Loucy (cell line): ENCODE results near the gene CASZ1.

Source experiments
- H2AFZ ChIP-seq: fragments of 200-600 bp; sonication (generic); 2 replicates; pipeline ENCODE4 v1.6.0; 2016; ENCODE audit warnings: antibody characterized with exemption, mild to moderate bottlenecking, low read length, moderate library complexity
- H3F3A ChIP-seq: fragments of 200-600 bp; 2 replicates; pipeline ENCODE4 v1.6.0; 2016; ENCODE audit warnings: antibody characterized with exemption, low read depth, mild to moderate bottlenecking
- H3K27me3 ChIP-seq: fragments of 200-600 bp; sonication (generic); 2 replicates; pipeline ENCODE4 v1.6.1; 2014; ENCODE audit warnings: low read length, mild to moderate bottlenecking; ENCODE audit not compliant: insufficient read depth, poor library complexity, severe bottlenecking
- H3K36me3 ChIP-seq: fragments of 200-600 bp; sonication (generic); 2 replicates; pipeline ENCODE4 v1.6.1; 2016; ENCODE audit warnings: low read length; ENCODE audit not compliant: insufficient read depth
- H3K4me1 ChIP-seq: fragments of 200-600 bp; sonication (generic); 2 replicates; pipeline ENCODE4 v1.5.1; 2014; ENCODE audit warnings: low read length, mild to moderate bottlenecking; ENCODE audit not compliant: insufficient read depth, poor library complexity, severe bottlenecking
- H3K4me2 ChIP-seq: fragments of 200-600 bp; sonication (generic); 2 replicates; pipeline ENCODE4 v1.6.0; 2014; ENCODE audit warnings: antibody characterized with exemption, low read length, low read depth, mild to moderate bottlenecking; ENCODE audit not compliant: poor library complexity, severe bottlenecking
- H3K4me3 ChIP-seq: fragments of 200-600 bp; sonication (generic); 2 replicates; pipeline ENCODE4 v1.5.1; 2014; ENCODE audit warnings: low read length, mild to moderate bottlenecking, mixed read lengths; ENCODE audit not compliant: poor library complexity, severe bottlenecking
- H3K79me2 ChIP-seq: fragments of 200-600 bp; sonication (generic); 2 replicates; pipeline ENCODE4 v1.6.1; 2014; ENCODE audit warnings: low read length; ENCODE audit not compliant: insufficient read depth
- H3K9ac ChIP-seq: fragments of 200-600 bp; sonication (generic); 2 replicates; pipeline ENCODE4 v1.6.0; 2014; ENCODE audit warnings: mild to moderate bottlenecking, low read depth, low read length, moderate library complexity; ENCODE audit not compliant: poor library complexity, severe bottlenecking
- H3K9me2 ChIP-seq: fragments of 200-600 bp; sonication (generic); replicated peaks from 2 replicates; pipeline ENCODE4 v1.6.1; 2016; ENCODE audit warnings: low read depth, low read length, mixed read lengths
- H3K9me3 ChIP-seq: fragments of 200-600 bp; sonication (generic); 2 replicates; pipeline ENCODE4 v1.6.1; 2014; ENCODE audit warnings: mild to moderate bottlenecking, antibody characterized with exemption, low read length, low read depth; ENCODE audit not compliant: insufficient read depth
- H4K20me1 ChIP-seq: fragments of 200-600 bp; sonication (generic); 2 replicates; pipeline ENCODE4 v1.6.0; 2014; ENCODE audit warnings: antibody characterized with exemption, low read length, mild to moderate bottlenecking; ENCODE audit not compliant: insufficient read depth, poor library complexity, severe bottlenecking
- EZH2phosphoT487 ChIP-seq: fragments of 200-600 bp; IDR thresholded peaks from 2 replicates; pipeline ENCODE4 v1.6.1; 2018; ENCODE audit warnings: antibody characterized with exemption, mild to moderate bottlenecking, moderate library complexity, borderline replicate concordance
- TF ChIP-seq, protein P1 (sequence below): fragments of 200-600 bp; sonication (generic); conservative IDR thresholded peaks from 2 replicates; pipeline ENCODE4 v1.5.1; 2014; ENCODE audit warnings: mild to moderate bottlenecking, antibody characterized with exemption, low read length

The CASZ1 gene

DNA sequence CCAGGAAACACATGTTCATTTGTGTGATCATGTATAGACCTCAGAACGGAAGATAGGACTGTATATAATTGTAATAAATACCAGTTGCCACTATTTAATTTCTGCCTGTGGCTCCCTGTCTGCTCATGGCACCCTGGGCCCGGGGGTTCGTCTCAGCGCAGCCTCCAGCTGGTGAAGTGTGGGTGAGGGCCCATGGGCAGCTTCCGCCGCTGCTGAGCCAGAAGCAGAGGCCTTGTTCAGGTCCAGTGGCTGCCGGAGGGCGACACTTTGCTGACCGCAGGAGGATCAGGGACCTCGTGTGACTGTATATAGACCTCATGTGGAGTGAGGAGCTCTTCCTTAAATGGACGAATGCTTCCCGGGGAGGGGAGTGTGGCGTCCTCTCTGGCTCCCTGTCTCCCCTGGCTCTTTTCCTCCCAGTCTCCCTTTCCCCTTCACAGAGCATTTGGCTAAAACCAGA, 165.8 kb downstream of the CASZ1 start:
- Histone ChIP-seq H3K79me2 (no peaks in the 10 kb centered on the region), H3K36me3 (peaks cover 9% of the 10 kb centered on the region; the same call in 1 of the 2 replicates), H3K4me1 (peaks cover 4% of the 10 kb centered on the region)

DNA sequence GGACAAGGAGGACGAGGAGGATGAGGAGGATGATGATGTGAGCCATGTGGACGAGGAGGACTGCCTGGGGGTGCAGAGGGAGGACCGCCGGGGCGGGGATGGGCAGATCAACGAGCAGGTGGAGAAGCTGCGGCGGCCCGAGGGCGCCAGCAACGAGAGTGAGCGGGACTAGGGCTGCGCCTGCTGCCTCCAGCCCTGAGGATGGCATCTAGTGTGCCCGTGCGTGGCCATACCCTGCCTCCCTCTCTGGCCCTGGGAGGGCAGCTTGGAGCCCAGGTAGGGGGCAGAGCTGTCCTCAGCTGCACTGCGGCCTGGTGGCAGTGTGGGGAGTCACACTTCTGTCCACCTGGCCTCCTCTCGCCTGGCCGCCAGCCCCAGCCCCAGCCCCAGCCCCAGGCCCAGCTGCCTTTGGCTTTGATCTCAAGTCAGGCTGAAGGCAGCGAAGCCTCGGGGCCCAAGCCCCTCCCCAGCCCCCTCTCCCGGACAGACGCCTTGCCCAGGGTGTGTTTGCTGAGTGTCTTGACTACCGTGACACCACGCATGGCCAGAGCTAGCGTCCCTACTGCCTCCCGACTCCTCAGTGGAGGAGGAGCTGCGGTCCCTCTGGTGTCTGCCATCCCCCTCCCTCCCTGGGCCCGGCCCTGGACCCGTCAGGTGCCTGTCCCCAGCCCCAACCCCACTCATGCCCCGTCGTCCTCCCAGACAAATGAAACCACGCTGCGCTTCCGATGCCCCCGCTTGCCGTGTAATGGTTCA, 166.5 kb downstream of the CASZ1 start:
- H3K79me2 ChIP-seq = no peaks in the 10 kb centered on the region
- peaks cover 4% of the 10 kb centered on the region for H3K4me1 ChIP-seq
- no peaks in the 10 kb centered on the region for H3K27me3 ChIP-seq
- H3K36me3 ChIP-seq = peaks cover 15% of the 10 kb centered on the region; the same call in 1 of the 2 replicates
- no peak overlapping the region for H3K9ac ChIP-seq
- no peaks in the 10 kb centered on the region for H3K9me2 ChIP-seq
- H3F3A ChIP-seq = no peaks in the 10 kb centered on the region
- no peak overlapping the region for H3K4me3 ChIP-seq
- no peak overlapping the region for H3K4me2 ChIP-seq
- H4K20me1 ChIP-seq = no peaks in the 10 kb centered on the region
- H3K9me3 ChIP-seq = no peaks in the 10 kb centered on the region
- H2AFZ ChIP-seq = no peak overlapping the region
- TF ChIP-seq, protein P1, sequence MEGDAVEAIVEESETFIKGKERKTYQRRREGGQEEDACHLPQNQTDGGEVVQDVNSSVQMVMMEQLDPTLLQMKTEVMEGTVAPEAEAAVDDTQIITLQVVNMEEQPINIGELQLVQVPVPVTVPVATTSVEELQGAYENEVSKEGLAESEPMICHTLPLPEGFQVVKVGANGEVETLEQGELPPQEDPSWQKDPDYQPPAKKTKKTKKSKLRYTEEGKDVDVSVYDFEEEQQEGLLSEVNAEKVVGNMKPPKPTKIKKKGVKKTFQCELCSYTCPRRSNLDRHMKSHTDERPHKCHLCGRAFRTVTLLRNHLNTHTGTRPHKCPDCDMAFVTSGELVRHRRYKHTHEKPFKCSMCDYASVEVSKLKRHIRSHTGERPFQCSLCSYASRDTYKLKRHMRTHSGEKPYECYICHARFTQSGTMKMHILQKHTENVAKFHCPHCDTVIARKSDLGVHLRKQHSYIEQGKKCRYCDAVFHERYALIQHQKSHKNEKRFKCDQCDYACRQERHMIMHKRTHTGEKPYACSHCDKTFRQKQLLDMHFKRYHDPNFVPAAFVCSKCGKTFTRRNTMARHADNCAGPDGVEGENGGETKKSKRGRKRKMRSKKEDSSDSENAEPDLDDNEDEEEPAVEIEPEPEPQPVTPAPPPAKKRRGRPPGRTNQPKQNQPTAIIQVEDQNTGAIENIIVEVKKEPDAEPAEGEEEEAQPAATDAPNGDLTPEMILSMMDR = peak; percentile 16; the same call in 1 of the 2 replicates
- no peak for TF ChIP-seq EZH2phosphoT487

More for the DNA sequence above, 165.8 kb downstream of the CASZ1 start:
- no peaks in the 10 kb centered on the region for H3K9me2 ChIP-seq
- no peaks in the 10 kb centered on the region for H4K20me1 ChIP-seq
- H2AFZ ChIP-seq = no peak overlapping the region
- H3K27me3 ChIP-seq = no peaks in the 10 kb centered on the region
- no peaks in the 10 kb centered on the region for H3F3A ChIP-seq
- H3K4me3 ChIP-seq = no peak overlapping the region
- peak overlapping the region; percentile 32 for H3K9ac ChIP-seq
- no peak overlapping the region for H3K4me2 ChIP-seq
- TF ChIP-seq EZH2phosphoT487 = no peak
- TF ChIP-seq, protein P1 = no peak
- H3K9me3 ChIP-seq = no peaks in the 10 kb centered on the region

DNA sequence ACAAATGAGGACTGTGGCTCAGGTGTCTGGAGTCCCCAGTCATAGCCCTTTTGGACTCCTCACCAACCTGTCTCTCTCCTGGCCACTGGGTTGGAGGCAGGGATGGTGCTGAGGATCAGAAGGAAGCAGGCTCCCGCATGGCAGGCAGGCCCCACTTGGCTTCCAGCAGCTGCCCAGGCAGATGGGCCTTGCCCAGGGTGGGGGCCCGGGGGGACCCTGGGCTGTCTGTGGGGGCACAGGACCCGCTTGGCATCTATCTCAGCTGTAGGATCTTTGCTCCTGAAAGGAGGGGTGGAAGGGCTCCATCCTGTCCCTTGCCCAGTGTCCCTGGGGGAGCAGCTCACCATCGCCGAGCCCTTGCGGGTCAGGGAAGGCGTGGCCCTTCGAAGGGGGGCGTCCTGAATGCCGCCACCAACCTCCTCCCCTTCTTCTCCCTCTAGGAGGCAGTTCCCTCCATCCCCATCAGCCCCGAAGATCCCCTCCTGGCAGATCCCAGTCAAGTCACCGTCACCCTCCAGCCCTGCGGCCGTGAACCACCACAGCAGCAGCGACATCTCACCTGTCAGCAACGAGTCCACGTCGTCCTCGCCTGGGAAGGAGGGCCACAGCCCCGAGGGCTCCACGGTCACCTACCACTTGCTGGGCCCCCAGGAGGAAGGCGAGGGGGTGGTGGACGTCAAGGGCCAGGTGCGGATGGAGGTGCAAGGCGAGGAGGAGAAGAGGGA, 167.2 kb downstream of the CASZ1 start:
- Histone ChIP-seq H3K4me2 (no peak overlapping the region), H3K9ac (no peak overlapping the region), H3K36me3 (peaks cover 22% of the 10 kb centered on the region; the same call in 1 of the 2 replicates), H4K20me1 (no peaks in the 10 kb centered on the region), H3K4me3 (no peak overlapping the region), H2AFZ (no peak overlapping the region), H3F3A (no peaks in the 10 kb centered on the region), H3K27me3 (no peaks in the 10 kb centered on the region), H3K79me2 (no peaks in the 10 kb centered on the region), H3K9me3 (no peaks in the 10 kb centered on the region), H3K4me1 (peaks cover 4% of the 10 kb centered on the region), H3K9me2 (no peaks in the 10 kb centered on the region)
- no peak for TF ChIP-seq EZH2phosphoT487
- TF ChIP-seq, protein P1 = no peak
